Measurements from ENCODE around the gene KNDC1.

GRCh38 chr10:133208466-133208865 is 48.4 kb downstream of the KNDC1 start:
- no peak for TF ChIP-seq POLR2AphosphoS5 (IDR thresholded peaks at IDR 0.05)
- no peak for TF ChIP-seq POLR2A (IDR thresholded peaks at IDR 0.05; ENCODE audit: low read depth)
- no peak for TF ChIP-seq CTCF (IDR thresholded peaks at IDR 0.05)
- TF ChIP-seq EP300 (IDR thresholded peaks at IDR 0.05), result no peak

All from esophagus muscularis mucosa (tissue), 4 donors.